GM12891 (cell line): Measurements from ENCODE around the gene MYO7B.

ENCODE experiments used
- PAX5 ChIP-seq: IDR thresholded peaks from 2 replicates; pipeline ENCODE4 v1.6.1; 2011; ENCODE audit warnings: low read length, moderate library complexity, mild to moderate bottlenecking; ENCODE audit not compliant: insufficient read depth, severe bottlenecking
- POLR2A ChIP-seq: IDR thresholded peaks from 2 replicates; pipeline ENCODE4 v1.6.1; 2011; ENCODE audit warnings: low read depth, low read length, control low read depth
- POLR2AphosphoS5 ChIP-seq: IDR thresholded peaks from 2 replicates; pipeline ENCODE4 v1.6.1; 2011; ENCODE audit warnings: low read depth, low read length, control low read depth
- POU2F2 ChIP-seq: IDR thresholded peaks from 2 replicates; pipeline ENCODE4 v1.6.1; 2011; ENCODE audit warnings: low read depth, mild to moderate bottlenecking, control low read depth, low read length, moderate library complexity
- SPI1 ChIP-seq: IDR thresholded peaks from 2 replicates; pipeline ENCODE4 v1.6.1; 2011; ENCODE audit warnings: low read depth, low read length, control low read depth
- TAF1 ChIP-seq: IDR thresholded peaks from 2 replicates; pipeline ENCODE4 v1.6.1; 2011; ENCODE audit warnings: low read depth, low read length, control low read depth

DNA sequence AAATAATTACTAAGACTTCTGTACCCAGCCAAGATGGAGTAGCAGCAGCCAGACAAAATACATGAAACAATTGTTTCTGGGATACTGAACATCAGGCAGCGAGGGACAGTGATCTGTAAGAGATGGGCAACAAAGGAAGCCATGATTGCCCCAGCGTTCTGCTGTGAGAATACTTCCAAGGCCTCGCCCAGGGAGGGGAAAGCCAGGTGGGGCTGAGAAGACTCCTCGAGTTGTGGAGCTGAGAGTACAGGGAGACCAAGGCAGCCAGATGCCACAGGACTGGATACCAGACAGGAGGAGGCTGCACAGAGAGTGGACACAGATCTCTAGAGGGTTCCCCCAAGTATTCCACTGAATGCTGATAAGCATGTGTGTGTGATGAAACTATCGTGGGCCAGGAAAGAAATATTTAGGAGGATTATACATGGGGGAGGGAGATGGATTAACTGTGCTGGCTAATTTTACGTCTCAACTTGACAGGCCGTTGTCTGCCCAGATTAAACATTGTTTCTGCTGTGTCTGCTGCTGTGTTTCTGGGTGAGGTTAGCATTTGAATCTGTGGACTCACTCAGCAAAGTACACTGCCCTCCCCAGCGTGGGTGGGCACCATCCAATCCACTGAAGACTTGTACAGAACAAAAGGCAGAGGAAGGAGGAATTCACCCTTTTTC is 150.1 kb downstream of the MYO7B start:
- TF ChIP-seq POLR2AphosphoS5 (no peak), TAF1 (no peak), POLR2A (no peak), SPI1 (no peak), POU2F2 (no peak), PAX5 (no peak)
